Ecto neural progenitor cell (in vitro differentiated cells): ENCODE results near the gene FAU.
"Not testable (repeated sequence)": the region's sequence is repeated elsewhere in the genome, so short reads cannot be mapped to it uniquely, and the experiment has no call there.

Source experiments
- DNase-seq: peaks from one replicate; pipeline ENCODE4 v3.0.0-alpha.2; 2018; ENCODE audit warnings: low spot score

The FAU gene

GRCh38 chr11:65121865-65122696 lies at the start of gene FAU, which contains the start of gene MRPL49:
Gene FAU (minus strand): TSS chr11:65122134. CDS start chr11:65121813, 321 bp downstream.
Gene MRPL49 (plus strand): TSS chr11:65122321. CDS start chr11:65122347, 26 bp downstream.
- DNase-seq = peak; percentile 97

- peak; percentile 67 for DNase-seq
Observed at GRCh38 chr11:65170058-65170534, 48.2 kb upstream of the FAU start, which contains the start of gene SPDYC. Gene SPDYC (plus strand): TSS chr11:65170233. CDS start chr11:65171358, 1,125 bp downstream.

- DNase-seq = no peak
Observed at GRCh38 chr11:65169164-65169641, 47.3 kb upstream of the FAU start.

- no peak for DNase-seq
Observed at GRCh38 chr11:65167656-65168055, 45.7 kb upstream of the FAU start.

GRCh38 chr11:65166893-65167292 lies 45.0 kb upstream of the FAU start:
- no peak for DNase-seq

GRCh38 chr11:65165410-65166317 lies 43.7 kb upstream of the FAU start:
- DNase-seq = no peak

GRCh38 chr11:65163684-65164083 lies 41.8 kb upstream of the FAU start:
- DNase-seq = no peak

GRCh38 chr11:65160643-65161042 lies 38.7 kb upstream of the FAU start:
- no peak for DNase-seq

GRCh38 chr11:65159012-65159411 lies 37.1 kb upstream of the FAU start:
- no peak for DNase-seq

GRCh38 chr11:65157336-65157735 lies 35.4 kb upstream of the FAU start:
- DNase-seq = no peak

GRCh38 chr11:65156926-65157325 lies 35.0 kb upstream of the FAU start:
- no peak for DNase-seq

GRCh38 chr11:65156256-65156655 lies 34.3 kb upstream of the FAU start:
- no peak for DNase-seq

- no peak for DNase-seq
Observed at GRCh38 chr11:65152122-65152521, 30.2 kb upstream of the FAU start.

GRCh38 chr11:65151331-65151899 lies 29.5 kb upstream of the FAU start:
- DNase-seq = no peak

- no peak for DNase-seq
Observed at GRCh38 chr11:65150509-65151299, 28.8 kb upstream of the FAU start.

GRCh38 chr11:65150131-65150508 lies 28.2 kb upstream of the FAU start:
- DNase-seq = not testable (repeated sequence)

- no peak for DNase-seq
Observed at GRCh38 chr11:65148657-65149056, 26.7 kb upstream of the FAU start.

- DNase-seq = no peak
Observed at GRCh38 chr11:65147352-65148075, 25.6 kb upstream of the FAU start.

GRCh38 chr11:65141896-65142494 lies 20.1 kb upstream of the FAU start:
- no peak for DNase-seq

- DNase-seq = no peak
Observed at GRCh38 chr11:65136515-65137096, 14.7 kb upstream of the FAU start.
